Hepatocyte (in vitro differentiated cells): ENCODE measurements around the gene ONECUT2. TPM values are rescaled to one million over a fixed set of nuclear protein-coding genes. Genes with fewer than 3 reads are reported as not detected.

Source experiments
- DNase-seq: peaks from one replicate; pipeline ENCODE4 v3.0.0-alpha.2; 2016; ENCODE audit warnings: low spot score
- H2AFZ ChIP-seq: fragments of 200-600 bp; sonication (generic); 2 replicates; pipeline ENCODE4 v1.6.0; 2016; ENCODE audit warnings: antibody characterized with exemption, mild to moderate bottlenecking
- H3K27ac ChIP-seq: fragments of 200-600 bp; sonication (generic); 2 replicates; pipeline ENCODE4 v1.5.1; 2016; ENCODE audit warnings: mild to moderate bottlenecking
- H3K27me3 ChIP-seq: fragments of 200-600 bp; sonication (generic); 2 replicates; pipeline ENCODE4 v1.6.1; 2016
- H3K36me3 ChIP-seq: fragments of 200-600 bp; sonication (generic); replicated peaks from 2 replicates; pipeline ENCODE4 v1.5.1; 2016; ENCODE audit warnings: low read depth; ENCODE audit not compliant: insufficient read depth
- H3K4me1 ChIP-seq: fragments of 200-600 bp; sonication (generic); 2 replicates; pipeline ENCODE4 v1.5.1; 2016; ENCODE audit warnings: mild to moderate bottlenecking, moderate library complexity; ENCODE audit not compliant: insufficient read depth
- H3K4me2 ChIP-seq: fragments of 200-600 bp; sonication (generic); 2 replicates; pipeline ENCODE4 v1.6.0; 2016
- H3K4me3 ChIP-seq: fragments of 200-600 bp; sonication (generic); 2 replicates; pipeline ENCODE4 v1.5.1; 2016; ENCODE audit warnings: mild to moderate bottlenecking
- H3K79me2 ChIP-seq: fragments of 200-600 bp; sonication (generic); 2 replicates; pipeline ENCODE4 v1.6.0; 2017; ENCODE audit warnings: mild to moderate bottlenecking
- H3K9me2 ChIP-seq: fragments of 200-600 bp; sonication (generic); replicated peaks from 2 replicates; pipeline ENCODE4 v1.6.0; 2017; ENCODE audit warnings: mild to moderate bottlenecking; ENCODE audit not compliant: insufficient read depth
- H3K9me3 ChIP-seq: fragments of 200-600 bp; sonication (generic); 2 replicates; pipeline ENCODE4 v1.5.1; 2016; ENCODE audit warnings: low read depth, mild to moderate bottlenecking
- H4K20me1 ChIP-seq: fragments of 200-600 bp; sonication (generic); 2 replicates; pipeline ENCODE4 v1.6.0; 2016; ENCODE audit warnings: mild to moderate bottlenecking; ENCODE audit not compliant: insufficient read depth, poor library complexity, severe bottlenecking
- CTCF ChIP-seq: fragments of 200-600 bp; sonication (generic); IDR thresholded peaks from 2 replicates; pipeline ENCODE4 v1.5.1; 2016; ENCODE audit warnings: antibody characterized with exemption, mild to moderate bottlenecking; ENCODE audit not compliant: poor library complexity
- EZH2 ChIP-seq: fragments of 200-600 bp; sonication (generic); IDR thresholded peaks from 2 replicates; pipeline ENCODE4 v1.6.1; 2016; ENCODE audit warnings: antibody characterized with exemption, mild to moderate bottlenecking, borderline replicate concordance
- EZH2phosphoT487 ChIP-seq: fragments of 200-600 bp; sonication (generic); IDR thresholded peaks from one replicate; pipeline ENCODE4 v1.6.1; 2018; ENCODE audit warnings: antibody characterized with exemption, mild to moderate bottlenecking, low read depth, moderate library complexity; ENCODE audit not compliant: unreplicated experiment, severe bottlenecking
- WGBS: methylation state at CpG from one replicate; pipeline ENCODE4 v1.1.6; 2016; ENCODE audit warnings: low lambda C conversion rate; ENCODE audit errors: missing lambda C conversion rate; 5-methylcytosine and 5-hydroxymethylcytosine counted together
- polyA plus RNA-seq: library from polyadenylated mRNA; unstranded; fragments of >200 nt; fragmentation: Nextera tagmentation; extraction: Ambion mirVana; gene quantifications from 2 replicates; pipeline ENCODE4 v1.2.1, GENCODE V29; 2016
- total RNA-seq: library from RNA; depleted of rRNA; stranded (reverse); fragments of >200 nt; gene quantifications from 2 replicates; pipeline ENCODE4 v1.2.3, GENCODE V29; 2014

ONECUT2 gene
- total and polyA plus RNA-seq, 2 experiments from 2014 or later: 0.24 to 1.7 TPM

GRCh38 chr18:57443702-57444101 lies 8.5 kb downstream of the ONECUT2 start:
- Histone ChIP-seq H3K27me3 (peaks cover 81% of the 10 kb centered on the region), H3K4me1 (peaks cover 14% of the 10 kb centered on the region), H2AFZ (no peak overlapping the region), H3K4me3 (no peak overlapping the region), H3K9me2 (no peaks in the 10 kb centered on the region), H3K36me3 (no peaks in the 10 kb centered on the region), H4K20me1 (no peaks in the 10 kb centered on the region), H3K27ac (no peak overlapping the region), H3K9me3 (no peaks in the 10 kb centered on the region), H3K79me2 (no peaks in the 10 kb centered on the region), H3K4me2 (no peak overlapping the region)
- no peak for DNase-seq
- WGBS: 68% methylated on average over 3 of the region's 3 CpGs
- TF ChIP-seq EZH2 (no peak), CTCF (no peak), EZH2phosphoT487 (no peak)

DNA sequence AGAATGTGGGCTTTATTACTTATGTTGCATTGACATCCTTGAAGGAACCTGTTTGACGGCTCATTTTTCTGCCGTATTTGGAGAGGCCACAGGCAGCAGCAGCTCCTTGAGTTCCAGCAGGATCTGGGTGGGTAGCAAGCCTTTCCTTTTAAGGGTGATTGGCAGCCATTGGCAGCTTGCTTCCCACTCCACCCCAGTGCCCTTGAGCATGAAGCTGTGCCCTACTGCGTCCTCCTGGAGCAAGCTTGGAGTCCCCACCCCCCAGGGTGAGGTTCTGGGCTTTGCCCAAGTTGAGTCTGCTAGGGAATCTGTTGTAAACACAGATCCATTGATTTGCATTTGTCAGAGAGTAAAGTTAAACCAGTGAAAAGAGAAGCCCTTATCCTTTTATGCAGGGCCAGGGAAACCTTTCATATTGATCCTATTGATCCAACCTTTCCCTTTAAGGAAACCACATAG lies 9.2 kb downstream of the ONECUT2 start:
- Histone ChIP-seq H3K9me2 (no peaks in the 10 kb centered on the region), H3K27me3 (peaks cover 74% of the 10 kb centered on the region), H3K4me3 (no peak overlapping the region), H4K20me1 (no peaks in the 10 kb centered on the region), H3K27ac (no peak overlapping the region), H3K79me2 (no peaks in the 10 kb centered on the region), H2AFZ (no peak overlapping the region), H3K9me3 (no peaks in the 10 kb centered on the region), H3K4me2 (no peak overlapping the region), H3K36me3 (no peaks in the 10 kb centered on the region), H3K4me1 (peaks cover 9% of the 10 kb centered on the region)
- TF ChIP-seq EZH2phosphoT487 (no peak), CTCF (no peak), EZH2 (no peak)
- DNase-seq: no peak
- 55% methylated on average over 3 of the region's 3 CpGs for WGBS

DNA sequence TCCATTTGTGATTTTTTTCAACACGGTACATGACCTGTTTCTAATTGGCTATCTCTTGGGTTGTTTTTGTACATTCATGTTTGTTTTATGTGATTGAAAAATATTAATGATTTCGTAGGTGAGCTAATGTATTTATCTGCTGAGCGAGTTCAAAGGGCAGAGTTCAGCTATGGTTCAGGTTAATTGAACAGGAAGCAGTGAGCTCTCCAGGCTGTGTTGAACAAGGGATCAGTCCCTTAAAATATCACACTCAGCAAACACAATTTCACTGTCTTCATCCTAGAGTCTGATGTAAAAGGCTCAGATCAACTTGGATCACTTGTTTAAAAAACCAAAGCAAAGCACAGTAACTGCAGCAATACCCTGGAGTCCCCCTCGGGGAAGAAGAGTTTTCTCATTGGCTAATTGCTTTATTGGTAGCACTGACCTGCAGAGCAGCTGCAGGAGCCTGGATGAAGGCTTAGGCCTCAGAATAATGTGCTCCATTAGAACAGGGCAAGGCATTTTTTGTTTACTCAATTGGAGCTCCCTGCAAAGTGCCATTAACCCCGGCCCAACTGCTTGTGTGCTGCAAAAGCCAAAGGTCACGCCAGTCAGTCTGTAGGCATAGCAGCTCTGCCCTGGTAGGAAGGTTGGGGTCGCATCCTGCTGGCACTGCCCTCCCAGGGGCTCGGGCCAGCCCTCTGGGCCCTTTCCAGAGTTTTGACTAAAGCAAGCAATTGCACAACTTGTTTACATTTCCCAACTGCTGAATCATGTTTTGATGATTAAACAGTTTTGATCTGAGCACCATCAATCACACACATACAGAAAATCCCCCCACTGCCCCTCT lies 10.5 kb downstream of the ONECUT2 start:
- Histone ChIP-seq H3K4me1 (no peaks in the 10 kb centered on the region), H2AFZ (no peak overlapping the region), H3K27me3 (peaks cover 61% of the 10 kb centered on the region), H3K4me3 (no peak overlapping the region), H3K4me2 (no peak overlapping the region), H3K79me2 (no peaks in the 10 kb centered on the region), H3K9me2 (no peaks in the 10 kb centered on the region), H4K20me1 (no peaks in the 10 kb centered on the region), H3K9me3 (no peaks in the 10 kb centered on the region), H3K36me3 (no peaks in the 10 kb centered on the region), H3K27ac (no peak overlapping the region)
- DNase-seq: no peak
- WGBS: 42% methylated on average over 8 of the region's 8 CpGs
- no peak for TF ChIP-seq CTCF
- no peak for TF ChIP-seq EZH2phosphoT487
- TF ChIP-seq EZH2: no peak
